ENCODE results near the gene PLXND1.
"Not testable (repeated sequence)": the region's sequence is repeated elsewhere in the genome, so short reads cannot be mapped to it uniquely, and the experiment has no call there.

Gene PLXND1

GRCh38 chr3:129547241-129547640, 59.2 kb downstream of the PLXND1 start:
- no peak for DNase-seq

- DNase-seq: not testable (repeated sequence)
Measured at GRCh38 chr3:129545951-129546350, 60.5 kb downstream of the PLXND1 start.

- DNase-seq: no peak
Measured at GRCh38 chr3:129543999-129544398, 62.5 kb downstream of the PLXND1 start.

GRCh38 chr3:129543156-129543790, 63.2 kb downstream of the PLXND1 start, which contains the start of gene H1-8:
H1-8 (plus strand) TSS chr3:129543175; CDS start chr3:129543219, 44 bp downstream.
- DNase-seq: no peak

GRCh38 chr3:129542747-129543146, 63.7 kb downstream of the PLXND1 start:
- no peak for DNase-seq

GRCh38 chr3:129540776-129541516, 65.5 kb downstream of the PLXND1 start:
- no peak for DNase-seq

GRCh38 chr3:129539206-129539605, 67.3 kb downstream of the PLXND1 start:
- DNase-seq: no peak

- DNase-seq: no peak
Measured at GRCh38 chr3:129536804-129537203, 69.7 kb downstream of the PLXND1 start.

- no peak for DNase-seq
Measured at GRCh38 chr3:129536374-129536667, 70.2 kb downstream of the PLXND1 start.

- DNase-seq: no peak
Measured at GRCh38 chr3:129535075-129535474, 71.4 kb downstream of the PLXND1 start.

GRCh38 chr3:129534428-129535027, 71.9 kb downstream of the PLXND1 start:
- DNase-seq: no peak

- DNase-seq: no peak
Measured at GRCh38 chr3:129533406-129533805, 73.1 kb downstream of the PLXND1 start.

- DNase-seq: no peak
Measured at GRCh38 chr3:129532261-129532660, 74.2 kb downstream of the PLXND1 start.

- no peak for DNase-seq
Measured at GRCh38 chr3:129531699-129532098, 74.8 kb downstream of the PLXND1 start.

GRCh38 chr3:129530821-129531220, 75.7 kb downstream of the PLXND1 start:
- DNase-seq: no peak

- DNase-seq: no peak
Measured at GRCh38 chr3:129530251-129530791, 76.2 kb downstream of the PLXND1 start.

- no peak for DNase-seq
Measured at GRCh38 chr3:129529436-129530210, 76.9 kb downstream of the PLXND1 start.

GRCh38 chr3:129528589-129529100, 77.8 kb downstream of the PLXND1 start, which contains the start of gene RHO:
RHO (plus strand) TSS chr3:129528639; CDS start chr3:129528734, 95 bp downstream.
- DNase-seq: no peak

GRCh38 chr3:129527262-129527661, 79.2 kb downstream of the PLXND1 start:
- no peak for DNase-seq

GRCh38 chr3:129526121-129526900, 80.2 kb downstream of the PLXND1 start:
- DNase-seq: no peak

- DNase-seq: no peak
Measured at GRCh38 chr3:129525341-129525968, 81.0 kb downstream of the PLXND1 start.

Data from activated gamma-delta T cell (primary cell).